Measurements from ENCODE around the gene PDZD7.

DNA sequence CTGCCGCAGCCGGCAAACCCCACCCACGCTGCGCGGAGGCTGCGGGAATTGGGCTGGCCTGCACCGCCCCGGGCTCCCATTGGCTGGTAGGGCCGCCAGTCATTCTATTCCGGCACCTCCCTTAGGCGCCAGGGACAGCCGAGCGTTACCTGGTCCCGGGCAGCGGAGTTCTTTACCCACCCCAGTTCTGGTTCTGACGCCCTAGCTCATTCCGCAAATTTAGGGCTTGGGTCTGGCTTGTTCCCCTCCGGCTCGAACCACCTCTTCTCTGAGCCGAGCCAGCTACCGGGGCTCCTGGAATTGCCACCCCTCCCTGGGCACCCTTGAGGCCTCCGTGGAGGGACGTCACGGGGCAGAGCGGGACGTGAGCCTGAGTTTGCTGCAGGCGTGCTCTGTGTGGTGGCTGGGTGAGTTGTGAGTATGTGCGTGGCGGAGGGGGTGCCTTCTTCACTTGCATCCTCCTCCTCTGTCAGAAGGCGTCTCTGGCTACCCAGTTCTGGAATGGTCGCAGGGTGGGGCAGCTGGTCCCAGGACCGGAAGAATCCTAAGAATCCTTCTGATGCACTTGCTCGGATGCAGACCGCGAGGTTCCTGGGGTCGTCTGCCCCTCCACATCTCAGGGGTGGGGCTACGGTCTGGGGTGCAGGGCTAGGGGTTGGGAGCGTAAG lies at the start of gene PDZD7, which contains the start of gene SFXN3:
- TF ChIP-seq POLR2A (IDR thresholded peaks at IDR 0.05) (no peak), POLR2AphosphoS5 (IDR thresholded peaks at IDR 0.05) (peak; percentile 76 to 85 (median 82))
- TF ChIP-seq, protein P1, sequence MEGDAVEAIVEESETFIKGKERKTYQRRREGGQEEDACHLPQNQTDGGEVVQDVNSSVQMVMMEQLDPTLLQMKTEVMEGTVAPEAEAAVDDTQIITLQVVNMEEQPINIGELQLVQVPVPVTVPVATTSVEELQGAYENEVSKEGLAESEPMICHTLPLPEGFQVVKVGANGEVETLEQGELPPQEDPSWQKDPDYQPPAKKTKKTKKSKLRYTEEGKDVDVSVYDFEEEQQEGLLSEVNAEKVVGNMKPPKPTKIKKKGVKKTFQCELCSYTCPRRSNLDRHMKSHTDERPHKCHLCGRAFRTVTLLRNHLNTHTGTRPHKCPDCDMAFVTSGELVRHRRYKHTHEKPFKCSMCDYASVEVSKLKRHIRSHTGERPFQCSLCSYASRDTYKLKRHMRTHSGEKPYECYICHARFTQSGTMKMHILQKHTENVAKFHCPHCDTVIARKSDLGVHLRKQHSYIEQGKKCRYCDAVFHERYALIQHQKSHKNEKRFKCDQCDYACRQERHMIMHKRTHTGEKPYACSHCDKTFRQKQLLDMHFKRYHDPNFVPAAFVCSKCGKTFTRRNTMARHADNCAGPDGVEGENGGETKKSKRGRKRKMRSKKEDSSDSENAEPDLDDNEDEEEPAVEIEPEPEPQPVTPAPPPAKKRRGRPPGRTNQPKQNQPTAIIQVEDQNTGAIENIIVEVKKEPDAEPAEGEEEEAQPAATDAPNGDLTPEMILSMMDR (IDR thresholded peaks at IDR 0.05 in 8 of 11, conservative IDR thresholded peaks at IDR 0.05 in 3 of 11): peak in 3 of 11 experiments; percentile 19 to 31 (median 30)

All from spleen (tissue), 7 donors.